Progenitor cell of endocrine pancreas (in vitro differentiated cells): ENCODE results near the gene ERG28. TPM values are rescaled to one million over a fixed set of nuclear protein-coding genes. Genes with fewer than 3 reads are reported as not detected.

ENCODE experiments used
- DNase-seq: peaks from one replicate; pipeline ENCODE4 v3.0.0; 2021; ENCODE audit warnings: low spot score; ENCODE audit not compliant: unreplicated experiment
- H3K27ac Mint-ChIP-seq: 2 replicates; pipeline ENCODE4 v1.8.0; 2021; ENCODE audit warnings: mild to moderate bottlenecking, moderate library complexity, mixed read lengths
- H3K27me3 Mint-ChIP-seq: 2 replicates; pipeline ENCODE4 v1.8.0; 2021; ENCODE audit warnings: mixed read lengths
- H3K36me3 Mint-ChIP-seq: 2 replicates; pipeline ENCODE4 v1.8.0; 2022; ENCODE audit warnings: mixed read lengths; ENCODE audit not compliant: insufficient read depth
- H3K4me1 Mint-ChIP-seq: 2 replicates; pipeline ENCODE4 v1.8.0; 2021; ENCODE audit warnings: low read depth, mixed read lengths
- H3K4me3 Mint-ChIP-seq: 2 replicates; pipeline ENCODE4 v1.8.0; 2021; ENCODE audit warnings: low read depth, mild to moderate bottlenecking, moderate library complexity, mixed read lengths
- H3K9me3 Mint-ChIP-seq: 2 replicates; pipeline ENCODE4 v1.8.0; 2021; ENCODE audit warnings: low read depth, mixed read lengths
- total RNA-seq: library from RNA; stranded (reverse); gene quantifications from 2 replicates; pipeline ENCODE4 v1.2.1, GENCODE V29; 2021
- TF ChIP-seq, protein P1 (sequence below): fragments of 200-600 bp; sonication (generic); IDR thresholded peaks from one replicate; pipeline ENCODE4 v1.5.0; 2021; ENCODE audit warnings: antibody characterized with exemption, mild to moderate bottlenecking; ENCODE audit not compliant: unreplicated experiment

Gene ERG28
- total RNA-seq, 1 donor from 2014 or later, result 27.8 TPM

DNA sequence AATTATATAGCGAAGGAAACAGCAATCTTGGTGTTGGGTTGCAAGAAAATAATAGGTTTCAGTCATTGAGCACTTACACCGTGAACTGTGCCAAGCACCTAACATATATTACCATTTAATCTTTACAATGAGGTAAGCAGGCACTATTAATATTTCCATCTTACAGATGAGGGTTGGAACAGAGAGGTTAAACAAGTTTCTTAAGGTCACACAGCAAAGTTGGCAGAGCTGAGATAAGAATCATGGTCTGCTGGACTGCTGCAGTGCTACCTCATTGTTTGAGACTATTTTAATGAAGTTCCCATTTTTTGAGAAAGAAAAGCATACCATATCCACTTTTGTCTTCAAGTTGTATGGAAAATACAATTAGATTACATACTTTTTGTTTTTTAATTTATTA, 1.7 kb downstream of the ERG28 start:
- Mint-ChIP-seq H3K4me1 (peaks cover 17% of the 10 kb centered on the region), H3K27me3 (no peaks in the 10 kb centered on the region), H3K27ac (no peak overlapping the region), H3K4me3 (no peak overlapping the region), H3K9me3 (no peaks in the 10 kb centered on the region), H3K36me3 (peaks cover 5% of the 10 kb centered on the region)
- no peak for DNase-seq
- TF ChIP-seq, protein P1, sequence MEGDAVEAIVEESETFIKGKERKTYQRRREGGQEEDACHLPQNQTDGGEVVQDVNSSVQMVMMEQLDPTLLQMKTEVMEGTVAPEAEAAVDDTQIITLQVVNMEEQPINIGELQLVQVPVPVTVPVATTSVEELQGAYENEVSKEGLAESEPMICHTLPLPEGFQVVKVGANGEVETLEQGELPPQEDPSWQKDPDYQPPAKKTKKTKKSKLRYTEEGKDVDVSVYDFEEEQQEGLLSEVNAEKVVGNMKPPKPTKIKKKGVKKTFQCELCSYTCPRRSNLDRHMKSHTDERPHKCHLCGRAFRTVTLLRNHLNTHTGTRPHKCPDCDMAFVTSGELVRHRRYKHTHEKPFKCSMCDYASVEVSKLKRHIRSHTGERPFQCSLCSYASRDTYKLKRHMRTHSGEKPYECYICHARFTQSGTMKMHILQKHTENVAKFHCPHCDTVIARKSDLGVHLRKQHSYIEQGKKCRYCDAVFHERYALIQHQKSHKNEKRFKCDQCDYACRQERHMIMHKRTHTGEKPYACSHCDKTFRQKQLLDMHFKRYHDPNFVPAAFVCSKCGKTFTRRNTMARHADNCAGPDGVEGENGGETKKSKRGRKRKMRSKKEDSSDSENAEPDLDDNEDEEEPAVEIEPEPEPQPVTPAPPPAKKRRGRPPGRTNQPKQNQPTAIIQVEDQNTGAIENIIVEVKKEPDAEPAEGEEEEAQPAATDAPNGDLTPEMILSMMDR, result no peak

DNA sequence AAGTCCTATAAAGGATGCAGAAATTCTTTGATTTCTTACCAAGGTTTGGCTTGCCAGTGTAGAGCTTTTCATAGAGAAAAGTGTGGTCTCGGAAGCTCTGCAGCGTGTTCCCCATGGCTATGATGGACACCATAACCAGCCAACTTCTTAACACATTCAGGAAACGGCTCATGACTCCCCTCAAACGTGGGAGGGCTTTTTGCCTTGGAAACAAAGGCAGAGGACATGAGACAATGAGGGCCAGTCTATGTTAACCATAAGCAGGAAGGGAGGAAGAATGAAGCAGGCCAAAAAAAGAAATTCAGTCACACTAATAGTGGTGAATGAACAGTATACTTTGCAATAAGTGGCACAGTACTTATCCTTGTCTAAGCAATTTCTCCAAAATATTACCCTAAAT, 3.3 kb downstream of the ERG28 start:
- Mint-ChIP-seq H3K27ac (no peak overlapping the region), H3K4me1 (peaks cover 15% of the 10 kb centered on the region), H3K36me3 (peaks cover 8% of the 10 kb centered on the region), H3K9me3 (no peaks in the 10 kb centered on the region), H3K27me3 (no peaks in the 10 kb centered on the region), H3K4me3 (no peak overlapping the region)
- DNase-seq, result no peak
- TF ChIP-seq, protein P1, result no peak

DNA sequence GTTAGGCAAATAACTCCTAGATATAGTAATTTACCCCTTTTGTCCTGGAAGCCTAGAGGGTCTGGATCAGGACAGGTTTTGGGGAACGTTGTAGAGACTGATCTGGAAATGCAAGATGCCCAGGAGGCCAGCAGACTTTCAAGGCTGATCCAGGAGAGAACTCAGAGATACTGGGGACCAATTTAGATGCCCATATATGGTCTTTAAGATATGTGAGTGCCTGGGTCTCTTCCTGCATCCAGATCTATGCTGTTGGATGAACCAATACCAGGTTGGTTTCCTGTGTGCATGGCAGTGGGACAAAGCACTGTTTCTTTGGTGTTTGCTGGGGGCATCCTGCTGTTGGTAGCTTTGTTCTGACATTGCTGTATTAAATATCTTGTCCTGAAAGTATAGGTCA, 5.4 kb downstream of the ERG28 start:
- TF ChIP-seq, protein P1, result no peak
- Mint-ChIP-seq H3K4me3 (no peak overlapping the region), H3K27ac (no peak overlapping the region), H3K36me3 (peaks cover 19% of the 10 kb centered on the region), H3K9me3 (no peaks in the 10 kb centered on the region), H3K4me1 (peaks cover 8% of the 10 kb centered on the region), H3K27me3 (no peaks in the 10 kb centered on the region)
- no peak for DNase-seq

DNA sequence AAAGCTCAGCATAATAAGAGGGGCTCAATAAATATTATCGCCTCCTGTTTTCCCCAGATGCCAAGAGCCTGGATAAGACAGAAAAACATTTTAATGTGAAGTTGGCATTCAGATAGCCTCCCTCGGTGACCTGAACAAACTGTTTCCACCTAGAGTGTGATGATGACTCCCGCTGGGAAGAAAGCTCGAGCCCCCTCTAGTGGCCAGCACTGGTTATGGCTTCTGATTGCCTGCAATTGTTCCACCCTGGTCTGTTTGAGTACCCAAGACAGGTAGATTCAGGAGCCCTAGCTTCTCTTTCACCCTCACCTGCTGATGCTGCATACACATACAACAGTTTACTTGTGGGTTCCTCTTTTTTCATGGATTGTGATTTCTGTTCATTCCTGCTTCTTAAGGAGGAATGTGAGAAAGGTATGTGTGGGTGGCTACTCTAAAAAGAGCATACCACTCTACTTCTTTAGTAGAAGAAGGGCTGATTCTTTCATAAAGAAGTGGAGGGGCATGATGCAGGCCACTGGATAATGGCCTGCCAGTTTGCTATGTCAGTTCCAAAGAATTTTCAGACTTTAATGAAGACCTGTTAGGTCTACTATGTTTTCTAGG, 6.4 kb downstream of the ERG28 start:
- peaks cover 24% of the 10 kb centered on the region for H3K36me3 Mint-ChIP-seq
- no peaks in the 10 kb centered on the region for H3K27me3 Mint-ChIP-seq
- H3K4me3 Mint-ChIP-seq, result no peak overlapping the region
- DNase-seq, result peak; percentile 79
- H3K9me3 Mint-ChIP-seq, result no peaks in the 10 kb centered on the region
- peaks cover 2% of the 10 kb centered on the region for H3K4me1 Mint-ChIP-seq
- TF ChIP-seq, protein P1, result peak; percentile 99
- H3K27ac Mint-ChIP-seq, result no peak overlapping the region

DNA sequence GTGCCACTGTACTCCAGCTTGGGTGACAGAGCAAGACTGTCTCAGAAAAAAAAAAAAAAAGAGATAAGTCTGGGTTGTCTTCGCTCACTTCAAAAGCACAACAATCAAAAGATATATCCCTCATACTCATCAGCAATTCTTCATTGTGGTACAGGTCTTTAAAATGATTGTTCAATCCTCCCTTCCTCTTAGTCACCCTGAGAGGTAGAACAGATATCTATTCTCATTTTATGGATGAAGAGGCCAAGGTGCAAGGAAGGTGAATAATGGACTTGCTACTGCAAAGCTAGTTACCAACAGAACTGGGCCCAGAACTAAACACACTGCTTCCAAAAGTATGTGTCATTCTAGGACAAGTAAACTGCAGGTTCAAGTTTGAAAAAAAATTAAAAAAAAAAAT, 7.1 kb downstream of the ERG28 start:
- TF ChIP-seq, protein P1, result no peak
- H3K27ac Mint-ChIP-seq, result no peak overlapping the region
- peaks cover 1% of the 10 kb centered on the region for H3K4me1 Mint-ChIP-seq
- no peaks in the 10 kb centered on the region for H3K9me3 Mint-ChIP-seq
- no peaks in the 10 kb centered on the region for H3K27me3 Mint-ChIP-seq
- DNase-seq, result no peak
- H3K36me3 Mint-ChIP-seq, result peaks cover 24% of the 10 kb centered on the region
- no peak overlapping the region for H3K4me3 Mint-ChIP-seq
